ENCODE data around the gene CDX2.

DNA sequence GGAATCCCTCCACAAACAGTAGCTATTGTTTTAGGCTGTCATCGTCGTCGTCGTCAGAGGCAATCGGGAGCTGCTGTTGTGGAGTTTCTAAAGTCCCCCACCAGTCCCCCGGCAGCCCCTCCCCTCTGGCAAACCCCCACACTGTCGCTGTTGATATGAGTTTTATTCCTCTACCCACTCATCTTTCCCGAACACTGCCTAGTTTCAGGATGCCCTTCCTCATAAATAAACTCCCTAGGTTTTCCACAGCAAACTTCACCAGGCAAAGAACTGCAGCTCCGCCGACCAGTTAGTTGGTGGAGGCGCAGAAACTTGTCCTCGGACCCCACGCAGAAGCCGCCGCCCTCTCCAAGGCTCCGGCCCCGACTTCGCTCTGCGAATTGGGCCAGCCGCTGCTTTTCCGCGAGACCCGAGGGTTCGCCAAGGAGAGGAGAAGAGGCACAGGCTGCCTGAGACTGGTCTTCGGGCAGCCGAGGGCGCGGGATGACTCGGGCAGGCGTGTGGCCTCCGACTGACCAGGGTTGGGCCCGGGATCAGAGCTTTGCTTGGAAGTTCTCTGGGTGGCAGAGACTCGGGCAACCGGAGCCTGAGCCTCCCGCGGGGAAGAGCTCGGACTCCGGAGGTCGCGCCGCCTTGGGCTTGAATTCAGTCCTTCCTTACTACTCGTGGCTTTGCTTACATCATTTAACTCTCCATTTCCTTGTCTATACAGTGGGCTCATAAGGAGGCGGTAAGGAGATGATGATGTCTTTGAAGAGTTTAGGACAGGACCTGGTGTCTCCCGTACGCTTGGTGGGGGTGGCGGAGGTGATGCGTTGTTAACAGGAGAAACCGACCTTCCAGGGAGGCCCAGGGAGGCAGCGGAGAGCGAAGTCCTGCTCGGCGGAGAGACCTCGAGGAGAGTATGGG lies 41.4 kb downstream of the CDX2 start:
- no peak for TF ChIP-seq CTCF (conservative IDR thresholded peaks at IDR 0.05)
- TF ChIP-seq ZFX (IDR thresholded peaks at IDR 0.05): no peak
